Mucosa of stomach (tissue), 1 donor: ENCODE results near the gene PCDHA5.
"Not testable (repeated sequence)": the region's sequence is repeated elsewhere in the genome, so short reads cannot be mapped to it uniquely, and the experiment has no call there.

Experiments used
- H3K27me3 ChIP-seq: one replicate; pipeline ENCODE4 v1.7.0; 2013; ENCODE audit warnings: mild to moderate bottlenecking, low read length; ENCODE audit not compliant: control insufficient read depth, insufficient read depth
- H3K36me3 ChIP-seq: one replicate; pipeline ENCODE4 v1.7.0; 2013; ENCODE audit warnings: low read length; ENCODE audit not compliant: control insufficient read depth, insufficient read depth
- H3K4me1 ChIP-seq: one replicate; pipeline ENCODE4 v1.7.0; 2013; ENCODE audit warnings: mild to moderate bottlenecking, low read length; ENCODE audit not compliant: control insufficient read depth, insufficient read depth
- H3K4me3 ChIP-seq: one replicate; pipeline ENCODE4 v1.7.0; 2013; ENCODE audit warnings: low read length
- H3K9ac ChIP-seq: one replicate; pipeline ENCODE4 v1.7.0; 2013; ENCODE audit warnings: mild to moderate bottlenecking, low read length, moderate library complexity
- H3K9me3 ChIP-seq: one replicate; pipeline ENCODE4 v1.7.0; 2013; ENCODE audit warnings: mild to moderate bottlenecking, low read length, moderate library complexity; ENCODE audit not compliant: control insufficient read depth
- donor health status: Pancreatic carcinoma.

The PCDHA5 gene

DNA sequence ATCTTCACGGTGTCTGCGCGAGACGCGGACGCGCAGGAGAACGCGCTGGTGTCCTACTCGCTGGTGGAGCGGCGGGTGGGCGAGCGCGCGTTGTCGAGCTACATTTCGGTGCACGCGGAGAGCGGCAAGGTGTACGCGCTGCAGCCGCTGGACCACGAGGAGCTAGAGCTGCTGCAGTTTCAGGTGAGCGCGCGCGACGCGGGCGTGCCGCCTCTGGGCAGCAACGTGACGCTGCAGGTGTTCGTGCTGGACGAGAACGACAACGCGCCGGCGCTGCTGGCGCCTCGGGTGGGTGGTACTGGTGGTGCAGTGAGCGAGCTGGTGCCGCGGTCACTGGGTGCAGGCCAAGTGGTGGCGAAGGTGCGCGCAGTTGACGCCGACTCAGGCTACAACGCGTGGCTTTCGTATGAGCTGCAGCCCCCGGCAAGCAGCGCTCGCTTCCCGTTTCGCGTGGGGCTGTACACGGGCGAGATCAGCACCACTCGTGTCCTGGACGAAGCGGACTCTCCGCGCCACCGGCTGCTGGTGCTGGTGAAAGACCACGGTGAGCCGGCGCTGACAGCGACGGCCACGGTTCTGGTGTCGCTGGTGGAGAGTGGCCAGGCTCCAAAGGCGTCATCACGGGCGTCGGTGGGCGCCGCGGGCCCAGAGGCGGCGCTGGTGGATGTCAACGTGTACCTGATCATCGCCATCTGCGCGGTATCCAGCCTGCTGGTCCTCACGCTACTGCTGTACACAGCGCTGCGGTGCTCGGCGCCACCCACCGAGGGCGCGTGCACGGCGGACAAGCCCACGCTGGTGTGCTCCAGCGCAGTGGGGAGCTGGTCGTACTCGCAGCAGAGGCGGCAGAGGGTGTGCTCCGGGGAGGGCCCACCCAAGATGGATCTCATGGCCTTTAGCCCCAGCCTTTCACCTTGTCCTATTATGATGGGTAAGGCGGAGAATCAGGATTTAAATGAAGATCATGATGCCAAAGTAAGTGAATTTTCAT, 8.4 kb downstream of the PCDHA5 start:
- H3K4me3 ChIP-seq, H3K27me3 ChIP-seq, H3K9me3 ChIP-seq: not testable (repeated sequence)

DNA sequence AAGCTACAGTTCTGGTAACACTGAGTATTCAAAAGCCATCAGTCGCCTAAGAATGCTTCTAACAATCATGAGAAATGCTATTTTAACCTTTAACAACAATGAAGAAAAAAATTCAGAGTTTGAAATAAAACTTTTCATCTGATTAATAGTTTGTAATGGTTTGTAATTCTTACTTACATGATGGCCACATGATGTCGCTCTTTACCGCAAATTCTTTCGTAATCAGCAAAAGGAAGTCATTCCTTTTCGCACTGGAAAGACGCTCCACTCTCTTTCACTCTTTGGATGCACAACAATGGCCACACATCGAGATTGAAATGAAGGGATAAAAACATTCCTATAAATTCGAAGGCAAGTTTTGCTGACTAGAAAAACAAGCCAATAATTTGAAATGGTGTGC, 12.6 kb downstream of the PCDHA5 start, which contains the start of gene PCDHA7:
PCDHA7 (plus strand) TSS at position 277 of the 400 bp plus-strand sequence; CDS start at position 392, 115 bp downstream.
- Histone ChIP-seq H3K36me3 (no peaks in the 10 kb centered on the region), H3K4me1 (no peaks in the 10 kb centered on the region), H3K4me3 (no peak within 1 kb of the TSS), H3K9ac (no peak within 1 kb of the TSS), H3K27me3 (no peaks in the 10 kb centered on the region), H3K9me3 (no peaks in the 10 kb centered on the region)

More for the DNA sequence above, 8.4 kb downstream of the PCDHA5 start:
- not testable (repeated sequence) for H3K4me1 ChIP-seq, H3K9ac ChIP-seq, H3K36me3 ChIP-seq

DNA sequence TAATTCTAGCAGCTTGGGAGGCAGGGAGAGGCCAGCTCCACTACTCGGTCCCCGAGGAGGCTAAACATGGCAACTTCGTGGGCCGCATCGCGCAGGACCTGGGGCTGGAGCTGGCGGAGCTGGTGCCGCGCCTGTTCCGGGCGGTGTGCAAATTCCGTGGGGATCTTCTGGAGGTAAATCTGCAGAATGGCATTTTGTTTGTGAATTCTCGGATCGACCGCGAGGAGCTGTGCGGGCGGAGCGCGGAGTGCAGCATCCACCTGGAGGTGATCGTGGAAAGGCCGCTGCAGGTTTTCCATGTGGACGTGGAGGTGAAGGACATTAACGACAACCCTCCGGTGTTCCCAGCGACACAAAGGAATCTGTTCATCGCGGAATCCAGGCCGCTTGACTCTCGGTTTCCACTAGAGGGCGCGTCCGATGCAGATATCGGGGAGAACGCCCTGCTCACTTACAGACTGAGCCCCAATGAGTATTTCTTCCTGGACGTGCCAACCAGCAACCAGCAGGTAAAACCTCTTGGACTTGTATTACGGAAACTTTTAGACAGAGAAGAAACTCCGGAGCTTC, 13.1 kb downstream of the PCDHA5 start:
- H3K9ac ChIP-seq, H3K4me3 ChIP-seq, H3K36me3 ChIP-seq, H3K9me3 ChIP-seq, H3K27me3 ChIP-seq, H3K4me1 ChIP-seq: not testable (repeated sequence)

DNA sequence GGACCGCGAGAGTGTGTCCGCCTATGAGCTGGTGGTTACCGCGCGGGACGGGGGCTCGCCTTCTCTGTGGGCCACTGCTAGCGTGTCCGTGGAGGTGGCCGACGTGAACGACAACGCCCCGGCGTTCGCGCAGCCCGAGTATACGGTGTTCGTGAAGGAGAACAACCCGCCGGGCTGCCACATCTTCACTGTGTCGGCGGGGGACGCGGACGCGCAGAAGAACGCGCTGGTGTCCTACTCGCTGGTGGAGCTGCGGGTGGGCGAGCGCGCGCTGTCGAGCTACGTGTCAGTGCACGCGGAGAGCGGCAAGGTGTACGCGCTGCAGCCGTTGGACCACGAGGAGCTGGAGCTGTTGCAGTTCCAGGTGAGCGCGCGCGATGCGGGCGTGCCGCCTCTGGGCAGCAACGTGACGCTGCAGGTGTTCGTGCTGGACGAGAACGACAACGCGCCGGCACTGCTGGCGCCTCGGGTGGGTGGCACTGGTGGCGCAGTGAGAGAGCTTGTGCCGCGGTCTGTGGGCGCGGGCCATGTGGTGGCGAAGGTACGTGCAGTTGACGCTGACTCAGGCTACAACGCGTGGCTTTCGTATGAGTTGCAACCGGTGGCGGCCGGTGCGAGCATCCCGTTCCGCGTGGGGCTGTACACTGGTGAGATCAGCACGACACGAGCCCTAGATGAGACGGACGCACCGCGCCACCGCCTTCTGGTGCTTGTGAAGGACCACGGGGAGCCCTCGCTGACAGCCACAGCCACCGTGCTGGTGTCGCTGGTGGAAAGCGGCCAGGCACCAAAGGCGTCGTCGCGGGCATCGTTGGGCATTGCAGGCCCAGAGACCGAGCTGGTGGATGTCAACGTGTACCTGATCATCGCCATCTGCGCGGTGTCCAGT, 14.5 kb downstream of the PCDHA5 start:
- no peaks in the 10 kb centered on the region for H3K4me1 ChIP-seq
- no peaks in the 10 kb centered on the region for H3K27me3 ChIP-seq
- no peak overlapping the region for H3K4me3 ChIP-seq
- H3K36me3 ChIP-seq: no peaks in the 10 kb centered on the region
- no peaks in the 10 kb centered on the region for H3K9me3 ChIP-seq
- no peak overlapping the region for H3K9ac ChIP-seq

DNA sequence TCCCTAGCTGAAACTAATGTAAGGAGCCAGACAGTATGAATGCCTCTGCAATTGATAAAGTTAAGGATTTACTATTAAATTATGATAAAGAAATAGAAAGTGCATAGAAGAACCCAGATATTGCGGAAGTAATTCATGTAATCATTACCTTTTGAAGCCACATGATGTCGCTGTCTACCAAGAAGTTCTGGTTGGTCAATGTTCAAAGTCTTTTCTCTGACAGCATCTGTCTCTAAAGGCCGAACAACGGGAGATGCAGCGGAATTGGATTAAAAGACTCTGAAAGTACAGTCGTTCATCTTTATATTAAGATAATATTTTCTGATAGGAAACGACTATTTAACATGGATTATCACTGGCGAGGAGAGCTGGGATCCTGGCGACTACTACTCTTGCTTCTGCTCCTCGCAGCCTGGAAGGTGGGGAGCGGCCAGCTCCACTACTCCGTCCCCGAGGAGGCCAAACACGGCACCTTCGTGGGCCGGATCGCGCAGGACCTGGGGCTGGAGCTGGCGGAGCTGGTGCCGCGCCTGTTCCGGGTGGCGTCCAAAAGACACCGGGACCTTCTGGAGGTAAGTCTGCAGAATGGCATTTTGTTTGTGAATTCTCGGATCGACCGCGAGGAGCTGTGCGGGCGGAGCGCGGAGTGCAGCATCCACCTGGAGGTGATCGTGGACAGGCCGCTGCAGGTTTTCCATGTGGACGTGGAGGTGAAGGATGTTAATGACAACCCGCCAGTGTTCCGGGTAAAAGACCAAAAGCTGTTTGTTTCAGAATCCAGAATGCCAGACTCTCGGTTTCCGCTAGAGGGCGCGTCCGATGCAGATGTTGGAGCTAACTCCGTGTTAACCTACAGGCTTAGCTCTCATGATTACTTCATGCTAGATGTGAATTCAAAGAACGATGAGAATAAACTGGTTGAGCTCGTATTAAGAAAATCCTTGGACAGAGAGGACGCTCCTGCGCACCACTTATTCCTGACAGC, 19.9 kb downstream of the PCDHA5 start, which contains the start of gene PCDHA8:
PCDHA8 (plus strand) TSS at position 210 of the 985 bp plus-strand sequence; CDS start at position 345, 135 bp downstream.
- Histone ChIP-seq H3K9me3 (no peaks in the 10 kb centered on the region), H3K9ac (no peak within 1 kb of the TSS), H3K4me3 (no peak within 1 kb of the TSS), H3K4me1 (no peaks in the 10 kb centered on the region), H3K27me3 (no peaks in the 10 kb centered on the region), H3K36me3 (no peaks in the 10 kb centered on the region)

DNA sequence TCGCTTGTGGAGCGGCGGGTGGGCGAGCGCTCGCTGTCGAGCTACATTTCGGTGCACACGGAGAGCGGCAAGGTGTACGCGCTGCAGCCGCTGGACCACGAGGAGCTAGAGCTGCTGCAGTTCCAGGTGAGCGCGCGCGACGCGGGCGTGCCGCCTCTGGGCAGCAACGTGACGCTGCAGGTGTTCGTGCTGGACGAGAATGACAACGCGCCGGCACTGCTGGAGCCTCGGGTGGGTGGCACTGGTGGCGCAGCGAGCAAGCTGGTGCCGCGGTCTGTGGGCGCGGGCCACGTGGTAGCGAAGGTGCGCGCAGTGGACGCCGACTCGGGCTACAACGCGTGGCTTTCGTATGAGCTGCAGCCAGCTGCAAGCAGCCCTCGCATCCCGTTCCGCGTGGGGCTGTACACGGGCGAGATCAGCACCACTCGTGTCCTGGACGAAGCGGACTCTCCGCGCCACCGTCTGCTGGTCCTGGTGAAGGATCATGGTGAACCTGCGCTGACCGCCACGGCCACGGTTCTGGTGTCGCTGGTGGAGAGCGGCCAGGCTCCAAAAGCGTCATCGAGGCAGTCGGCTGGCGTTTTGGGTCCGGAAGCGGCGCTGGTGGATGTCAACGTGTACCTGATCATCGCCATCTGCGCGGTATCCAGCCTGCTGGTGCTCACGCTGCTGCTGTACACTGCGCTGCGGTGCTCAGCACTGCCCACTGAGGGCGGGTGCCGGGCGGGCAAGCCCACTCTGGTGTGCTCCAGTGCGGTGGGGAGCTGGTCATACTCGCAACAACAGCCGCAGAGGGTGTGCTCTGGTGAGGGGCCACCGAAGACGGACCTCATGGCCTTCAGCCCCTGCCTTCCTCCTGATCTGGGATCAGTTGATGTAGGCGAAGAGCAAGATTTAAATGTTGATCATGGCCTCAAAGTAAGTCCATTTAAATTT, 21.7 kb downstream of the PCDHA5 start:
- Histone ChIP-seq H3K36me3 (no peaks in the 10 kb centered on the region), H3K9ac (no peak overlapping the region), H3K4me3 (no peak overlapping the region), H3K4me1 (no peaks in the 10 kb centered on the region), H3K27me3 (no peaks in the 10 kb centered on the region), H3K9me3 (no peaks in the 10 kb centered on the region)

DNA sequence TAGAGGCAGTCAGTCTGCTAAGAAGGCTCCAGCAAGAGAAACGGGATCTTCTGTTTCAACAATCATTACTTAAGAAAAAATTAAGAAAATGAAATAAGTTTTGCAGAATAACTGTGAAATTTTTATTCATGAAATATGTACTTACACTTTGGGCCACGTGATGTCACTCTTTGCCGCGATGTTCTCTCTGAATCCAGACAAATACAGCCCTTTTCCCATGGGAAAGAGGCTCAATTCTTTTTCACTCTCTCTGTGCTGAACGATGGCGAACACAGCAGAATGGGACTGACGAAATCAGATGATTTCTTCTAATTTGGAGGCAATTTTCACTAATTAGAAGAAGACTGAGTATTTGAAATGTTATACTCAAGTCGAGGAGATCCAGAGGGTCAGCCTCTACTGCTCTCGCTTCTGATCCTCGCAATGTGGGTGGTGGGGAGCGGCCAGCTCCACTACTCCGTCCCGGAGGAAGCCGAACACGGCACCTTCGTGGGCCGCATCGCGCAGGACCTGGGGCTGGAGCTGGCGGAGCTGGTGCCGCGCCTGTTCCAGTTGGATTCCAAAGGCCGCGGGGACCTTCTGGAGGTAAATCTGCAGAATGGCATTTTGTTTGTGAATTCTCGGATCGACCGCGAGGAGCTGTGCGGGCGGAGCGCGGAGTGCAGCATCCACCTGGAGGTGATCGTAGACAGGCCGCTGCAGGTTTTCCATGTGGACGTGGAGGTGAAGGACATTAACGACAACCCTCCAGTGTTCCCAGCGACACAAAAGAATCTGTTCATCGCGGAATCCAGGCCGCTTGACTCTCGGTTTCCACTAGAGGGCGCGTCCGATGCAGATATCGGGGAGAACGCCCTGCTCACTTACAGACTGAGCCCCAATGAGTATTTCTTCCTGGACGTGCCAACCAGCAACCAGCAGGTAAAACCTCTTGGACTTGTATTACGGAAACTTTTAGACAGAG, 27.0 kb downstream of the PCDHA5 start, which contains the start of gene PCDHA9:
PCDHA9 (plus strand) TSS at position 244 of the 964 bp plus-strand sequence; CDS start at position 358, 114 bp downstream.
- H3K4me3 ChIP-seq, H3K9me3 ChIP-seq, H3K9ac ChIP-seq, H3K36me3 ChIP-seq, H3K4me1 ChIP-seq, H3K27me3 ChIP-seq: not testable (repeated sequence)

DNA sequence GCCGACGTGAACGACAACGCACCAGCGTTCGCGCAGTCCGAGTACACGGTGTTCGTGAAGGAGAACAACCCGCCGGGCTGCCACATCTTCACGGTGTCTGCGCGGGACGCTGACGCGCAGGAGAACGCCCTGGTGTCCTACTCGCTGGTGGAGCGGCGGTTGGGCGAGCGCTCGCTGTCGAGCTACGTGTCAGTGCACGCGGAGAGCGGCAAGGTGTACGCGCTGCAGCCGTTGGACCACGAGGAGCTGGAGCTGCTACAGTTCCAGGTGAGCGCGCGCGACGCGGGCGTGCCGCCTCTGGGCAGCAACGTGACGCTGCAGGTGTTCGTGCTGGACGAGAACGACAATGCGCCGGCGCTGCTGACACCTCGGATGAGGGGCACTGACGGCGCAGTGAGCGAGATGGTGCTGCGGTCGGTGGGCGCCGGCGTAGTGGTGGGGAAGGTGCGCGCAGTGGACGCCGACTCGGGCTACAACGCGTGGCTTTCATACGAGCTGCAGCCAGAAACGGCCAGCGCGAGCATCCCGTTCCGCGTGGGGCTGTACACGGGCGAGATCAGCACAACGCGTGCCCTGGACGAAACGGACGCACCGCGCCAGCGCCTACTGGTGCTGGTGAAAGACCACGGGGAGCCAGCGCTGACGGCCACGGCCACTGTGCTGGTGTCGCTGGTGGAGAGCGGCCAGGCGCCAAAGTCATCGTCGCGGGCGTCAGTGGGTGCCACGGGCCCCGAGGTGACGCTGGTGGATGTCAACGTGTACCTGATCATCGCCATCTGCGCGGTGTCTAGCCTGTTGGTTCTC, 28.6 kb downstream of the PCDHA5 start:
- H3K36me3 ChIP-seq, H3K4me3 ChIP-seq, H3K9me3 ChIP-seq, H3K9ac ChIP-seq, H3K27me3 ChIP-seq, H3K4me1 ChIP-seq: not testable (repeated sequence)
